HepG2 (cell line): ENCODE data around the gene BMERB1. TPM values are rescaled to one million over a fixed set of nuclear protein-coding genes. Genes with fewer than 3 reads are reported as not detected.
A peak's percentile ranks its signal among the peaks of the same experiment; 100 is the strongest.

Experiments
- AHR ChIP-seq: IDR thresholded peaks from 2 replicates; pipeline ENCODE4 v1.6.1; 2018; ENCODE audit warnings: missing genetic modification reagents, missing compliant biosample characterization
- CREBL2 ChIP-seq: sonication (generic); formaldehyde crosslinking; IDR thresholded peaks from 2 replicates; pipeline ENCODE4 v1.8.1; 2023; ENCODE audit warnings: missing genetic modification reagents, mild to moderate bottlenecking, borderline replicate concordance
- HMGXB3 ChIP-seq: sonication (generic); formaldehyde crosslinking; IDR thresholded peaks from 2 replicates; pipeline ENCODE4 v1.4.0; 2020; ENCODE audit warnings: missing genetic modification reagents, borderline replicate concordance
- HMGXB4 ChIP-seq, 2 experiments: sonication (generic) in 1 of 2; formaldehyde crosslinking in 1 of 2; IDR thresholded peaks; 2 replicates each; pipeline versions ENCODE4 v1.4.0 to v1.6.1; 2018 to 2020; ENCODE audit warnings: missing genetic modification reagents in 2 of 2, borderline replicate concordance in 1 of 2, low read depth in 1 of 2, mild to moderate bottlenecking in 1 of 2, missing biosample characterization in 1 of 2
- IRF2 ChIP-seq: IDR thresholded peaks from 2 replicates; pipeline ENCODE4 v1.6.1; 2018; ENCODE audit warnings: missing genetic modification reagents, missing compliant biosample characterization
- NFAT5 ChIP-seq: sonication (generic); formaldehyde crosslinking; IDR thresholded peaks from 2 replicates; pipeline ENCODE4 v1.4.0; 2020; ENCODE audit warnings: missing genetic modification reagents
- NKX3-1 ChIP-seq: sonication (generic); formaldehyde crosslinking; IDR thresholded peaks from 2 replicates; pipeline ENCODE4 v1.5.0; 2020; ENCODE audit warnings: missing genetic modification reagents
- POGK ChIP-seq: sonication (generic); formaldehyde crosslinking; conservative IDR thresholded peaks from 2 replicates; pipeline ENCODE4 v1.8.0; 2022; ENCODE audit warnings: mild to moderate bottlenecking, moderate library complexity, missing genetic modification reagents
- SRY ChIP-seq: sonication (generic); formaldehyde crosslinking; IDR thresholded peaks from 2 replicates; pipeline ENCODE4 v1.8.0; 2022; ENCODE audit warnings: mild to moderate bottlenecking, missing genetic modification reagents
- THRA ChIP-seq: sonication (generic); formaldehyde crosslinking; IDR thresholded peaks from 2 replicates; pipeline ENCODE4 v1.4.0; 2020; ENCODE audit warnings: missing genetic modification reagents, borderline replicate concordance
- ZC3H13 ChIP-seq: sonication (generic); formaldehyde crosslinking; IDR thresholded peaks from 2 replicates; pipeline ENCODE4 v1.8.1; 2023; ENCODE audit warnings: mild to moderate bottlenecking, missing genetic modification reagents, moderate library complexity
- polyA plus RNA-seq, 8 experiments: library from polyadenylated mRNA; depleted of rRNA in 3 of 8; stranded (reverse) in 7 of 8; unstranded in 1 of 8; fragments of >200 nt; fragmentation: Illumina TruSeq in 4 of 8; extraction: Trizol in 4 of 8; gene quantifications; 2 replicates each; pipeline versions ENCODE4 v1.2.1 to v1.2.3, GENCODE V29; 2011 to 2016; ENCODE audit warnings: low read depth in 4 of 8, missing spikeins in 1 of 8, mixed read lengths in 1 of 8; ENCODE audit not compliant: insufficient read depth in 1 of 8
- total RNA-seq, 5 experiments: library from RNA; depleted of rRNA; stranded (reverse); fragments of >200 nt; fragmentation: Illumina TruSeq; extraction: Trizol; gene quantifications; 2 replicates each; pipeline ENCODE4 v1.2.3, GENCODE V29; 2016; ENCODE audit warnings: low read depth in 1 of 5

The BMERB1 gene
- total and polyA plus RNA-seq, 2 of the 13 experiments (the other 11 are each of a cell fraction or from before 2014, with no cell fraction given): 1.4 TPM

- TF ChIP-seq POGK (CRISPR knock-in tag) (peak; percentile 91; the same call in 1 of the 2 replicates), SRY (peak; percentile 98), IRF2 (peak; percentile 57; the same call in 1 of the 2 replicates), THRA (0 out of 2 replicates have a peak, but pooled peaks have one; percentile 2), HMGXB4 (CRISPR knock-in tag; IDR thresholded peaks at IDR 0.05; ENCODE audit: borderline replicate concordance in 1 of 2, low read depth in 1 of 2) (peak; percentile 80 to 96), NFAT5 (peak; percentile 94), HMGXB3 (peak; percentile 74; the same call in 1 of the 2 replicates), CREBL2 (peak; percentile 89; the same call in 1 of the 2 replicates), AHR (CRISPR knock-in tag) (0 out of 2 replicates have a peak, but pooled peaks have one; percentile 24), ZC3H13 (CRISPR knock-in tag) (peak; percentile 32; the same call in 1 of the 2 replicates), NKX3-1 (CRISPR knock-in tag) (peak; percentile 45)
Measured at GRCh38 chr16:15395631-15396508, 38.5 kb upstream of the BMERB1 start, which contains the start of gene MPV17L (continued).
